H1 (cell line): ENCODE measurements around the gene SOCS7. TPM values are rescaled to one million over a fixed set of nuclear protein-coding genes. Genes with fewer than 3 reads are reported as not detected.

Source experiments
- CTCF ChIA-PET: fragments of 300-600 bp; sonication (Branson Sonifier 250); formaldehyde crosslinking; loops from one replicate; lab custom pipeline; 2021; ENCODE audit not compliant: partially characterized antibody; lab: Charles Lee
- POLR2A ChIA-PET: fragments of 300-600 bp; sonication (Branson Sonifier 250); formaldehyde crosslinking; loops from one replicate; lab custom pipeline; 2021; ENCODE audit warnings: inconsistent platforms; ENCODE audit not compliant: partially characterized antibody; lab: Charles Lee
- DNase-seq, 2 experiments: peaks; one replicate each; pipeline versions ENCODE4 v3.0.0 to v3.0.0-alpha.2; 2010 to 2022; ENCODE audit warnings: low spot score in 2 of 2, low read depth in 1 of 2, mixed read lengths in 1 of 2
- FAIRE-seq: peaks from 2 replicates; lab custom pipeline; 2011; peaks lifted over from hg19 to GRCh38; lab: Jason Lieb, UNC
- H2AFZ ChIP-seq: 2 replicates; pipeline ENCODE4 v1.8.1; 2012; ENCODE audit warnings: low read length, inconsistent platforms
- H2AK5ac ChIP-seq: 2 replicates; pipeline ENCODE4 v1.6.1; 2013; ENCODE audit warnings: low read depth, low read length
- H2BK120ac ChIP-seq: replicated peaks from 2 replicates; pipeline ENCODE3; 2013; ENCODE audit warnings: low read depth, low read length, inconsistent platforms
- H2BK12ac ChIP-seq: 2 replicates; pipeline ENCODE4 v1.6.1; 2013; ENCODE audit warnings: low read depth, low read length
- H2BK15ac ChIP-seq: 2 replicates; pipeline ENCODE4 v1.6.1; 2013; ENCODE audit warnings: low read length
- H2BK20ac ChIP-seq: 2 replicates; pipeline ENCODE4 v1.6.1; 2013; ENCODE audit warnings: low read length
- H2BK5ac ChIP-seq: 2 replicates; pipeline ENCODE4 v1.6.1; 2013; ENCODE audit warnings: low read depth, low read length
- H3K14ac ChIP-seq: 2 replicates; pipeline ENCODE4 v1.6.1; 2013; ENCODE audit warnings: inconsistent platforms; ENCODE audit not compliant: insufficient read length
- H3K18ac ChIP-seq: 2 replicates; pipeline ENCODE4 v1.6.1; 2013; ENCODE audit warnings: low read length; ENCODE audit errors: extremely low read depth
- H3K23ac ChIP-seq: 2 replicates; pipeline ENCODE4 v1.6.1; 2013; ENCODE audit warnings: inconsistent platforms; ENCODE audit not compliant: insufficient read length
- H3K23me2 ChIP-seq: 2 replicates; pipeline ENCODE4 v1.6.1; 2013; ENCODE audit warnings: low read depth, low read length
- H3K27ac ChIP-seq: 2 replicates; pipeline ENCODE4 v1.6.1; 2011; ENCODE audit warnings: low read depth, low read length, inconsistent platforms
- H3K27me3 ChIP-seq, 4 experiments: replicated peaks in 1 of 4; 1 replicate in 1 of 4; 2 replicates in 3 of 4; pipeline versions ENCODE4 v1.6.1 to v1.8.1; 2011 to 2013; ENCODE audit warnings: low read length in 3 of 4, mild to moderate bottlenecking in 3 of 4, inconsistent platforms in 2 of 4, mixed read lengths in 2 of 4, moderate library complexity in 1 of 4; ENCODE audit not compliant: control insufficient read depth in 3 of 4, insufficient read depth in 3 of 4; ENCODE audit errors: extremely low read depth in 1 of 4
- H3K36me3 ChIP-seq, 4 experiments: 2 replicates each; pipeline versions ENCODE4 v1.6.1 to v1.8.1; 2011 to 2013; ENCODE audit warnings: mild to moderate bottlenecking in 4 of 4, low read length in 3 of 4, moderate library complexity in 2 of 4, control low read depth in 1 of 4, inconsistent platforms in 1 of 4; ENCODE audit not compliant: insufficient read depth in 4 of 4, control insufficient read depth in 2 of 4
- H3K4ac ChIP-seq: replicated peaks from 2 replicates; pipeline ENCODE3; 2013; ENCODE audit warnings: low read length, low read depth, mixed read lengths, inconsistent platforms; ENCODE audit not compliant: insufficient read length
- H3K4me1 ChIP-seq, 4 experiments: replicated peaks in 1 of 4; 1 replicate in 1 of 4; 2 replicates in 3 of 4; pipeline versions ENCODE4 v1.6.1 to v1.8.1; 2011 to 2013; ENCODE audit warnings: low read length in 3 of 4, inconsistent platforms in 2 of 4, mixed read lengths in 1 of 4; ENCODE audit not compliant: insufficient read depth in 4 of 4, control insufficient read depth in 3 of 4
- H3K4me2 ChIP-seq, 2 experiments: 2 replicates each; pipeline versions ENCODE4 v1.6.1 to v1.8.1; 2011 to 2013; ENCODE audit warnings: low read depth in 2 of 2, low read length in 2 of 2, control low read depth in 1 of 2, inconsistent platforms in 1 of 2, mild to moderate bottlenecking in 1 of 2; ENCODE audit not compliant: insufficient read depth in 1 of 2
- H3K4me3 ChIP-seq, 4 experiments: fragments of 200-600, 300-600 bp in 1 of 4; sonication (generic), shearing (Covaris generic), sonication (Bioruptor Twin) in 1 of 4; 2 replicates each; pipeline versions ENCODE4 v1.5.1 to v1.8.1; 2011 to 2016; ENCODE audit warnings: low read length in 4 of 4, low read depth in 3 of 4, control low read depth in 2 of 4, inconsistent platforms in 2 of 4, mild to moderate bottlenecking in 2 of 4, mixed read lengths in 1 of 4, moderate library complexity in 1 of 4; ENCODE audit not compliant: insufficient read depth in 2 of 4; ENCODE audit errors: extremely low read depth in 1 of 4
- H3K56ac ChIP-seq: replicated peaks from 2 replicates; pipeline ENCODE3; 2013; ENCODE audit warnings: low read depth, mild to moderate bottlenecking, mixed read lengths, low read length, inconsistent platforms; ENCODE audit not compliant: insufficient read length
- H3K79me1 ChIP-seq: 2 replicates; pipeline ENCODE4 v1.6.1; 2013; ENCODE audit warnings: low read depth, low read length, control low read depth
- H3K79me2 ChIP-seq, 2 experiments: 2 replicates each; pipeline versions ENCODE4 v1.6.1 to v1.8.1; 2012 to 2013; ENCODE audit warnings: low read length in 2 of 2, mild to moderate bottlenecking in 2 of 2, inconsistent platforms in 1 of 2; ENCODE audit not compliant: insufficient read depth in 2 of 2, control insufficient read depth in 1 of 2
- H3K9ac ChIP-seq, 4 experiments: replicated peaks in 1 of 4; 1 replicate in 1 of 4; 2 replicates in 3 of 4; pipeline versions ENCODE4 v1.6.1 to v1.8.1; 2011 to 2013; ENCODE audit warnings: low read depth in 3 of 4, low read length in 3 of 4, control low read depth in 2 of 4, mild to moderate bottlenecking in 2 of 4, moderate library complexity in 2 of 4, inconsistent platforms in 1 of 4; ENCODE audit errors: extremely low read depth in 1 of 4
- H3K9me3 ChIP-seq, 2 experiments: 2 replicates each; pipeline versions ENCODE4 v1.6.1 to v1.8.1; 2012 to 2013; ENCODE audit warnings: mild to moderate bottlenecking in 2 of 2, moderate library complexity in 2 of 2, control low read depth in 1 of 2, inconsistent platforms in 1 of 2, low read depth in 1 of 2, low read length in 1 of 2, mixed read lengths in 1 of 2; ENCODE audit not compliant: insufficient read depth in 2 of 2
- H4K20me1 ChIP-seq, 2 experiments: replicated peaks in 1 of 2; 2 replicates each; pipeline versions ENCODE3 to v1.8.1; 2011 to 2013; ENCODE audit warnings: inconsistent platforms in 2 of 2, low read length in 2 of 2, mild to moderate bottlenecking in 1 of 2; ENCODE audit not compliant: insufficient read depth in 2 of 2, control insufficient read depth in 1 of 2
- H4K5ac ChIP-seq: 2 replicates; pipeline ENCODE4 v1.6.1; 2013; ENCODE audit warnings: low read length, low read depth, mixed read lengths, inconsistent platforms; ENCODE audit not compliant: insufficient read length
- H4K8ac ChIP-seq: 2 replicates; pipeline ENCODE4 v1.8.0; 2013; ENCODE audit warnings: mild to moderate bottlenecking, moderate library complexity, low read length, inconsistent platforms; ENCODE audit not compliant: insufficient read depth; ENCODE audit errors: extremely low read depth
- H4K91ac ChIP-seq: replicated peaks from 2 replicates; pipeline ENCODE3; 2013; ENCODE audit warnings: low read length, mixed read lengths, inconsistent platforms; ENCODE audit not compliant: insufficient read length
- BCL11A ChIP-seq, 2 experiments: IDR thresholded peaks; one replicate each; pipeline ENCODE4 v1.6.1; 2011; ENCODE audit warnings: low read depth in 2 of 2, low read length in 2 of 2, mild to moderate bottlenecking in 2 of 2
- CEBPB ChIP-seq: IDR thresholded peaks from 2 replicates; pipeline ENCODE4 v1.6.1; 2012; ENCODE audit warnings: low read depth, low read length
- KDM4A ChIP-seq: IDR thresholded peaks from one replicate; pipeline ENCODE4 v1.7.1; 2012; ENCODE audit warnings: low read depth, mild to moderate bottlenecking, moderate library complexity, low read length, inconsistent platforms; ENCODE audit not compliant: severe bottlenecking
- SIN3A ChIP-seq, 2 experiments: IDR thresholded peaks in 1 of 2; conservative IDR thresholded peaks in 1 of 2; 2 replicates each; pipeline ENCODE4 v1.6.1; 2011 to 2012; ENCODE audit warnings: low read length in 2 of 2, improper control_type of control experiment in 1 of 2, low read depth in 1 of 2, mild to moderate bottlenecking in 1 of 2
- YY1 ChIP-seq: IDR thresholded peaks from 2 replicates; pipeline ENCODE4 v1.6.1; 2011; ENCODE audit warnings: low read depth, mild to moderate bottlenecking, low read length
- WGBS, 2 experiments: shearing (Covaris generic) in 1 of 2; methylation state at CpG; one replicate each; pipeline versions ENCODE4 v1.1.6 to v1.1.7; 2013 to 2015; ENCODE audit warnings: low lambda C conversion rate in 2 of 2, mixed read lengths in 2 of 2, inconsistent platforms in 1 of 2, low coverage in 1 of 2, missing lambda C conversion rate in 1 of 2; ENCODE audit not compliant: insufficient replicate concordance in 2 of 2, insufficient coverage in 1 of 2, insufficient read length in 1 of 2; ENCODE audit errors: extremely low coverage in 1 of 2, missing lambda C conversion rate in 1 of 2; 5-methylcytosine and 5-hydroxymethylcytosine counted together
- polyA plus RNA-seq, 7 experiments: library from polyadenylated mRNA; depleted of rRNA in 3 of 7; stranded (reverse) in 5 of 7; unstranded in 2 of 7; fragments of >200 nt in 5 of 7; fragments of 200-250 nt in 2 of 7; gene quantifications; 1 replicate in 5 of 7; 2 replicates in 1 of 7; 4 replicates in 1 of 7; pipeline versions ENCODE4 v1.2.1 to v1.2.3, GENCODE V29; 2011 to 2013; ENCODE audit warnings: missing spikeins in 2 of 7, mixed read lengths in 2 of 7
- total RNA-seq: library from RNA; stranded (reverse); fragmentation: NEBNext Ultra II Directional; extraction: Animal tissue kit (Norgen Biotek cat#: 25700); gene quantifications from 2 replicates; pipeline ENCODE4 v1.2.1, GENCODE V29; 2021
- TF ChIP-seq, protein P1 (sequence below): IDR thresholded peaks from 2 replicates; pipeline ENCODE4 v1.6.1; 2012; ENCODE audit warnings: inconsistent platforms
- TF ChIP-seq, protein P2 (sequence below): IDR thresholded peaks from 2 replicates; pipeline ENCODE4 v1.6.1; 2011; ENCODE audit warnings: low read depth, mild to moderate bottlenecking, low read length; ENCODE audit not compliant: insufficient read depth
- TF ChIP-seq, protein P3 (sequence below), 3 experiments: IDR thresholded peaks; 1 replicate in 2 of 3; 2 replicates in 1 of 3; pipeline versions ENCODE4 v1.5.1 to v1.6.1; 2011; ENCODE audit warnings: low read length in 3 of 3, mild to moderate bottlenecking in 3 of 3, inconsistent platforms in 2 of 3, low read depth in 1 of 3, moderate library complexity in 1 of 3; ENCODE audit not compliant: insufficient read depth in 1 of 3; ENCODE audit errors: control extremely low read depth in 1 of 3

The SOCS7 gene
- total and polyA plus RNA-seq, 2 of the 8 experiments (the other 6 are each of a cell fraction or from before 2014, with no cell fraction given) = 13.5 to 26.9 TPM

DNA sequence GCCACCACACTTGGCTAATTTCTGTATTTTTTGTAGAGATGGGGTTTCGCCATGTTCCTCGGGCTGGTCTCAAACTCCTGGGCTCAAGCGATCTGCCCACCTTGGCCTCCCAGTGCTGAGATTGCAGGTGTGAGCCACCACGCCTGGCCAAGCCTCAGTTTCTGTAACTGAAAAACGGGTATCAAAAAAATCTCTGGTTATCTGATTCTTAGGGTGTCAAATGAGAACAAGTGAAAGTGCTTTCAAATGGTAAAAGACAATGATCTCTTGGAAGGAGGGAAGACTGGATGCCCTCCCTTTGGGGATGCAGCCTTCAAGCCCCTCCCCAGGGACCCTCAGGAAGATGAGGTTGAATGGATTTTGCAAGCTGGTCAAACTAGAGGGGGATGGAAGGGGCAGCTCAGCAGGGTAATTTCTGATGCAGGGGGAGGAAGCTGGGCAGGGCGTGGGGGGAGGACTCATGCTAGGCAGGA lies 98.9 kb downstream of the SOCS7 start:
- Histone ChIP-seq H3K79me1 (peaks cover 23% of the 10 kb centered on the region), H4K8ac (no peak overlapping the region), H3K14ac (no peak overlapping the region), H4K91ac (peak overlapping the region; percentile 83), H3K56ac (no peak overlapping the region), H3K27ac (peak overlapping the region; percentile 95), H3K18ac (peak overlapping the region; percentile 15), H3K4me3 (peak overlapping the region in 2 of 4 experiments; percentile 56 to 57; a peak in 3 of 8 replicates), H2BK12ac (peak overlapping the region; percentile 97), H3K9me3 (no peaks in the 10 kb centered on the region), H3K36me3 (no peaks in the 10 kb centered on the region; a peak in 2 of 8 replicates), H2BK5ac (peak overlapping the region; percentile 85), H4K5ac (peak overlapping the region; percentile 26), H3K9ac (no peak overlapping the region; a peak in 1 of 7 replicates), H2BK120ac (peak overlapping the region; percentile 79), H2AFZ (no peak overlapping the region), H2BK20ac (peak overlapping the region; percentile 86; the same call in 1 of the 2 replicates), H4K20me1 (no peaks in the 10 kb centered on the region), H3K23ac (no peak overlapping the region), H3K79me2 (peaks cover 5 to 68% of the 10 kb centered on the region in 2 experiments), H2AK5ac (peak overlapping the region; percentile 87), H3K23me2 (peaks cover 17% of the 10 kb centered on the region), H3K27me3 (no peaks in the 10 kb centered on the region), H3K4me1 (peaks cover 32 to 60% (median 55%) of the 10 kb centered on the region in 4 experiments), H3K4me2 (peak overlapping the region; percentile 88 to 93), H2BK15ac (no peak overlapping the region; the same call in 1 of the 2 replicates), H3K4ac (no peak overlapping the region)
- no peak for DNase-seq
- ChIA-PET CTCF (interaction anchor here (0.7 to 10.5 kb wide), 14 partner anchors 9 to 217 kb away, joined by 3 to 167 read pairs (median 3); partner anchors contain the start of gene ARHGAP23), POLR2A (interaction anchor here (0.7 to 6.9 kb wide), 20 partner anchors 9 to 249 kb away, joined by 3 to 107 read pairs (median 4); partner anchors contain the start of gene ARHGAP23)
- WGBS, 2 experiments = 24% methylated on average over 6 of the region's 6 CpGs; no CpG with 5 or more reads in 1 of the 2 experiments
- no peak for FAIRE-seq
- no peak for TF ChIP-seq YY1
- no peak for TF ChIP-seq KDM4A
- TF ChIP-seq BCL11A (IDR thresholded peaks at IDR 0.05; ENCODE audit: low read depth in 2 of 2, low read length in 2 of 2) = no peak
- TF ChIP-seq SIN3A (conservative IDR thresholded peaks at IDR 0.05 in 1 of 2, IDR thresholded peaks at IDR 0.05 in 1 of 2; ENCODE audit: low read depth in 1 of 2, low read length in 2 of 2) = 0 out of 4 replicates have a peak, but pooled peaks of 1 of the 2 experiments have one; percentile 13
- TF ChIP-seq, protein P1, sequence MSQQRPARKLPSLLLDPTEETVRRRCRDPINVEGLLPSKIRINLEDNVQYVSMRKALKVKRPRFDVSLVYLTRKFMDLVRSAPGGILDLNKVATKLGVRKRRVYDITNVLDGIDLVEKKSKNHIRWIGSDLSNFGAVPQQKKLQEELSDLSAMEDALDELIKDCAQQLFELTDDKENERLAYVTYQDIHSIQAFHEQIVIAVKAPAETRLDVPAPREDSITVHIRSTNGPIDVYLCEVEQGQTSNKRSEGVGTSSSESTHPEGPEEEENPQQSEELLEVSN = peak; percentile 47; the same call in 1 of the 2 replicates
- TF ChIP-seq, protein P2, sequence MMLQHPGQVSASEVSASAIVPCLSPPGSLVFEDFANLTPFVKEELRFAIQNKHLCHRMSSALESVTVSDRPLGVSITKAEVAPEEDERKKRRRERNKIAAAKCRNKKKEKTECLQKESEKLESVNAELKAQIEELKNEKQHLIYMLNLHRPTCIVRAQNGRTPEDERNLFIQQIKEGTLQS = no peak
- TF ChIP-seq, protein P3, sequence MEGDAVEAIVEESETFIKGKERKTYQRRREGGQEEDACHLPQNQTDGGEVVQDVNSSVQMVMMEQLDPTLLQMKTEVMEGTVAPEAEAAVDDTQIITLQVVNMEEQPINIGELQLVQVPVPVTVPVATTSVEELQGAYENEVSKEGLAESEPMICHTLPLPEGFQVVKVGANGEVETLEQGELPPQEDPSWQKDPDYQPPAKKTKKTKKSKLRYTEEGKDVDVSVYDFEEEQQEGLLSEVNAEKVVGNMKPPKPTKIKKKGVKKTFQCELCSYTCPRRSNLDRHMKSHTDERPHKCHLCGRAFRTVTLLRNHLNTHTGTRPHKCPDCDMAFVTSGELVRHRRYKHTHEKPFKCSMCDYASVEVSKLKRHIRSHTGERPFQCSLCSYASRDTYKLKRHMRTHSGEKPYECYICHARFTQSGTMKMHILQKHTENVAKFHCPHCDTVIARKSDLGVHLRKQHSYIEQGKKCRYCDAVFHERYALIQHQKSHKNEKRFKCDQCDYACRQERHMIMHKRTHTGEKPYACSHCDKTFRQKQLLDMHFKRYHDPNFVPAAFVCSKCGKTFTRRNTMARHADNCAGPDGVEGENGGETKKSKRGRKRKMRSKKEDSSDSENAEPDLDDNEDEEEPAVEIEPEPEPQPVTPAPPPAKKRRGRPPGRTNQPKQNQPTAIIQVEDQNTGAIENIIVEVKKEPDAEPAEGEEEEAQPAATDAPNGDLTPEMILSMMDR (IDR thresholded peaks at IDR 0.05; ENCODE audit: control extremely low read depth in 1 of 3, insufficient read depth in 1 of 3, low read depth in 1 of 3, low read length in 3 of 3) = no peak
- TF ChIP-seq CEBPB = no peak
